HUES6 (cell line): Measurements from ENCODE around the gene RBP3.

Experiments
- H3K27ac ChIP-seq: 2 replicates; pipeline ENCODE4 v1.7.0; 2013; ENCODE audit warnings: low read depth, mild to moderate bottlenecking, low read length, inconsistent platforms
- H3K27me3 ChIP-seq: 2 replicates; pipeline ENCODE4 v1.6.1; 2013; ENCODE audit warnings: low read length; ENCODE audit not compliant: control insufficient read depth, insufficient read depth
- H3K36me3 ChIP-seq: 2 replicates; pipeline ENCODE4 v1.6.1; 2013; ENCODE audit warnings: low read length; ENCODE audit not compliant: control insufficient read depth, insufficient read depth
- H3K4me1 ChIP-seq: 2 replicates; pipeline ENCODE4 v1.6.1; 2013; ENCODE audit warnings: low read length; ENCODE audit not compliant: control insufficient read depth, insufficient read depth
- H3K4me3 ChIP-seq: 2 replicates; pipeline ENCODE4 v1.5.1; 2013; ENCODE audit warnings: low read depth, low read length
- H3K9ac ChIP-seq: one replicate; pipeline ENCODE4 v1.6.1; 2013; ENCODE audit warnings: mild to moderate bottlenecking, low read length
- H3K9me3 ChIP-seq: 2 replicates; pipeline ENCODE4 v1.6.1; 2013; ENCODE audit warnings: low read depth, low read length; ENCODE audit not compliant: control insufficient read depth, insufficient read depth

RBP3 gene

DNA sequence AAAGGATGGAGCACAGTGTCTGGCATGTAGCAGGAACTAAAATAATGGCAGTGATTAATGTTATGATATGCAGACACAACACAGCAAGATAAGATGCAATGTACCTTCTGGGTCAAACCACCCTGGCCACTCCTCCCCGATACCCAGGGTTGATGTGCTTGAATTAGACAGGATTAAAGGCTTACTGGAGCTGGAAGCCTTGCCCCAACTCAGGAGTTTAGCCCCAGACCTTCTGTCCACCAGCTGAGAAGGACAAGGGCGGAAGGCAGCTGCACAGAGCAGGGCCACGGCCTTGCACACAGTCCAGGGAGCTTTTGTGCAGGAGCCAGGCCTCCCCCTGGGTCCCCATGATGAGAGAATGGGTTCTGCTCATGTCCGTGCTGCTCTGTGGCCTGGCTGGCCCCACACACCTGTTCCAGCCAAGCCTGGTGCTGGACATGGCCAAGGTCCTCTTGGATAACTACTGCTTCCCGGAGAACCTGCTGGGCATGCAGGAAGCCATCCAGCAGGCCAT is at the start of gene RBP3:
RBP3 (plus strand) TSS at position 226 of the 514 bp plus-strand sequence; CDS start at position 348, 122 bp downstream.
- Histone ChIP-seq H3K27me3 (no peaks in the 10 kb centered on the region), H3K9ac (no peak within 1 kb of the TSS), H3K36me3 (no peaks in the 10 kb centered on the region), H3K4me3 (no peak within 1 kb of the TSS), H3K4me1 (no peaks in the 10 kb centered on the region; the same call in 1 of the 2 replicates), H3K9me3 (no peaks in the 10 kb centered on the region), H3K27ac (no peak within 1 kb of the TSS)

DNA sequence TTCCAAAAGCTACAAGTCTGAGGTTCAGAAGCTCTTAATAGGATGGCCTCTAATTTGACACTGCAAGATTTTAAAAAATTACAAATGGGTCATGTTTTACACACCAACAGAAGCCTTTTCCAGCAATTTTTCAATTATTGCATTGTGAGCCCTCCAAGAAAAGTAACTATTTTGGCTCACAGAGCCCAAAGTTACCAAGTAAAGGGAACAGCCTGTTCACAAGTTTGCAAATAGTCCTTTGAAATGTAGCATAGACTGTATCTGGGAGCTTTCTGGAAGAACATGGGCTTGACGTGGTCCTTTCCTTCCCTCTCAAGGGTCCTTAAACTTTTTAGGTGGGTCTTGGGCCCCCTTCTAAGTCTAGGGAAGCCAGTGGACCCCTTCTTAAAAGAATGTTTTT is 49.4 kb upstream of the RBP3 start:
- Histone ChIP-seq H3K4me3 (no peak overlapping the region), H3K27me3 (peaks cover 69% of the 10 kb centered on the region), H3K4me1 (peaks cover 3% of the 10 kb centered on the region; the same call in 1 of the 2 replicates), H3K9ac (no peak overlapping the region), H3K36me3 (no peaks in the 10 kb centered on the region), H3K27ac (no peak overlapping the region), H3K9me3 (no peaks in the 10 kb centered on the region)

DNA sequence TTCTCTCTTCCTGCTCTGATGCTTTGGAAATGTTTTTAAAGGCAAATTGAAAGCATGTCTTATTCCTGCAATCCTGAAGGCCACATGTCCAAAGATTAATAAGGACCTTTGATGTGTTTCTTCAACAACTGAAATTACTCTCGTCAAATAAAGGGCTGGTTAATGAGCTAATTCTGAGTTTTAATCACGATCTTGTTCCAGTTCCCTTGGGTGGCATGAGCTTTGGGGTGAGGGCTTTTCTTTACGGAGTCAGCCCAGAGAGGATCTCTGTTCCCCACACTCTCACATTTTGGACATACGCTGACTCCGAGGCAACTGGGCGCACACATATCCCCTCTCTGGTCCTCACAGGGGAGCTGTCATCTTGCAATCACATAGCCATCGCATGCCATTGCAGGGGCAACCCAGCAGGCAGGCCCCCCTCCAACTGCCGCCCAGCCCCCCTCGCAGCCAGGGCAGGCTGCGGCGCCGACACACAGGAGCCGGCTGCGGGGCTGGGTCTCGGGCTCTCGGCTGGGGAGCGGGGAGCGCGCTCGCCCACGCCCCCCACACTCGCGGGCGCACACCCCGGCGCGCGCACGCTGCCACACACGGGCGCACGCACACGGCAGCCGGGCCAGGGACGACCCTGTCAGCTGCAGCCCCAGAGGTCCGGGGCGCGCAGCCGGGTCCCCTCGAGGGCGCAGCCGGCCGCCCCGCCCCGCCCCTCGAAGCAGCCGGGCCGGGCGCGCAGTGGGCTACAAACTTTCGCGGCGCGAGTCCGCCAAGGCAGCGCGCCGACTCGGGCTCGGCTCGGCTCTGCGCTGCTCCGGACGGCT is 48.3 kb upstream of the RBP3 start, which contains the start of gene GDF10:
GDF10 (plus strand) TSS at position 587 of the 818 bp plus-strand sequence. CDS start 455 bp downstream, outside the sequence.
- peak within 1 kb of the TSS; percentile 28 for H3K9ac ChIP-seq
- H3K4me3 ChIP-seq = peak within 1 kb of the TSS; percentile 68
- H3K27ac ChIP-seq = no peak within 1 kb of the TSS

DNA sequence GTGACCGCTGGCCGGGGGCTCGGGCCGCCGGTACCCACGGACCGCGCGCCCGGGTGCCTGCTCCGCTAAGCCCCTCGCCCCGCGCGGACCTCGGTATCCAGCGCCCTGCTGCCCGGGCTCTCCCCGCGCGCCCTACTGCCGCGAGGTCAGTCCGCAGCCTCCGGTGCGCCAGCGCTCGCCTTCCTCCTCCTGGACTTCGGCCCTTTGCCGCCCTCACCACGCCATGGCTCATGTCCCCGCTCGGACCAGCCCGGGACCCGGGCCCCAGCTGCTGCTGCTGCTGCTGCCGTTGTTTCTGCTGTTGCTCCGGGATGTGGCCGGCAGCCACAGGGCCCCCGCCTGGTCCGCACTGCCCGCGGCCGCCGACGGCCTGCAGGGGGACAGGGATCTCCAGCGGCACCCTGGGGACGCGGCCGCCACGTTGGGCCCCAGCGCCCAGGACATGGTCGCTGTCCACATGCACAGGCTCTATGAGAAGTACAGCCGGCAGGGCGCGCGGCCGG is 47.7 kb upstream of the RBP3 start:
- Histone ChIP-seq H3K9ac (peak overlapping the region; percentile 28), H3K4me1 (peaks cover 8% of the 10 kb centered on the region; the same call in 1 of the 2 replicates), H3K27me3 (peaks cover 76% of the 10 kb centered on the region)

More for the DNA sequence above, 48.3 kb upstream of the RBP3 start, which contains the start of gene GDF10:
- H3K36me3 ChIP-seq = no peaks in the 10 kb centered on the region
- H3K9me3 ChIP-seq = no peaks in the 10 kb centered on the region
- peaks cover 76% of the 10 kb centered on the region for H3K27me3 ChIP-seq
- H3K4me1 ChIP-seq = peaks cover 5% of the 10 kb centered on the region; the same call in 1 of the 2 replicates

DNA sequence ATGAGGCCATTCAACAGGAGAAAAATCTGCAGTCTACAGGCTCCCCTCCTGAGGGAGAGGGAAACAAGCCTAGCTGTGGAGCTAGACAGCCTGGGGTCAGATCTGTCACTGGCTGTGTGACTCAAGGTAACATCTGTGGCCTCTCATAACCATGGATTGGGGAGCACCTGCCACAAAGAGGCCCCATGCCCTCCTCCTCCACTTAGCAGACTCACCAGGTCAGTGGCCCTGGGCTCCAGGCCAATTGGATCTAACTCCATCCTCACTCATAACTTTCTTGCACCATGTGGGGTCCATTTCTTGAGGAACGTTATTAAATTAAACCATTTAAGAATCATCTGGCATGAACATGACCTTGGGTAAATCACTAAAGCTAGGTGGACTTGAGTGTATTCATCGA is 46.3 kb upstream of the RBP3 start:
- Histone ChIP-seq H3K9ac (no peak overlapping the region), H3K4me1 (peaks cover 8% of the 10 kb centered on the region; the same call in 1 of the 2 replicates), H3K27me3 (peaks cover 71% of the 10 kb centered on the region), H3K27ac (no peak overlapping the region), H3K36me3 (no peaks in the 10 kb centered on the region), H3K4me3 (no peak overlapping the region), H3K9me3 (no peaks in the 10 kb centered on the region)

More for the DNA sequence above, 47.7 kb upstream of the RBP3 start:
- H3K9me3 ChIP-seq = no peaks in the 10 kb centered on the region
- no peak overlapping the region for H3K27ac ChIP-seq
- no peaks in the 10 kb centered on the region for H3K36me3 ChIP-seq
- peak overlapping the region; percentile 68 for H3K4me3 ChIP-seq

DNA sequence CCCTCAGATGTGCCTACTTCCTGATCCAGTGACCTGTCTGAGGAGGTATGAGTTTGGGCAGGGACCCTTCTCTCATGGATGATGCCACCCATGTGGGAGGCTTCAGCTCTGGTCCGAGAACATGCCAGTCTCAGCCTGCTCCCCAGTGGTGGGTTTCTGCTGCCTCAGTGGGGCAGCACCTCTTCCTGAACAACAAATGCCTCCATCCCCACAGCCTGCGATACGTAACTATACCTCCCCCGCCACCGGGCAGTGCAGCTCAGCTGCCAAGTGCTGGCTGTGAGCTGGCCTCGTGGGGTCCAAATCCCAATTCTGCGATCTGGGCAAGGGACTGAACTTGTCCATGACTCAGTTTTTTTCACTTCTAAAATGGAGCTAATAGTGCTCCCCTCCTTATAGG is 45.1 kb upstream of the RBP3 start:
- peaks cover 15% of the 10 kb centered on the region for H3K4me1 ChIP-seq
- peaks cover 60% of the 10 kb centered on the region for H3K27me3 ChIP-seq
- no peaks in the 10 kb centered on the region for H3K9me3 ChIP-seq
- H3K9ac ChIP-seq = no peak overlapping the region
- no peak overlapping the region for H3K27ac ChIP-seq
- H3K4me3 ChIP-seq = no peak overlapping the region
- no peaks in the 10 kb centered on the region for H3K36me3 ChIP-seq

DNA sequence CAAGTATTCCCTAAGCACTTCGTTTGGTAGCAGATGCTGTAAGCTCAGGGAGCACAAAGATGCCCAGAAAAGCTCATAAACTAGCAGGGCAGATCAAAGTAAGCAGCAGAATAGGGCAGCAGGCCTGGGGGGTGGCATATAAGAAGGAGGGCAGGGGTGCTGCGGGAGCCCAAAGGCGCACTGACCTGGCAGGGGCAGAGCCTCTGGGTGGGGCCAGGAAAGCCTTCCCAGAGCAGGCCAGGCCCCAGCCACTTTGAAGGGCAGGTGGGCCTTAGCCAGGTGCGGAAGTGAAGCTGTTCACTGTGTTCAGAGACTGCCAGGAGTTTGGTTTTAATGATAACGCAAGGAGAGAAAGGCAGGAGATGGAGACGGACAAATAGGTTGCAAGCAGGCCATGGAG is 44.3 kb upstream of the RBP3 start:
- Histone ChIP-seq H3K9me3 (no peaks in the 10 kb centered on the region), H3K9ac (no peak overlapping the region), H3K4me3 (no peak overlapping the region), H3K4me1 (peaks cover 22% of the 10 kb centered on the region), H3K27ac (no peak overlapping the region), H3K36me3 (no peaks in the 10 kb centered on the region), H3K27me3 (peaks cover 55% of the 10 kb centered on the region)

DNA sequence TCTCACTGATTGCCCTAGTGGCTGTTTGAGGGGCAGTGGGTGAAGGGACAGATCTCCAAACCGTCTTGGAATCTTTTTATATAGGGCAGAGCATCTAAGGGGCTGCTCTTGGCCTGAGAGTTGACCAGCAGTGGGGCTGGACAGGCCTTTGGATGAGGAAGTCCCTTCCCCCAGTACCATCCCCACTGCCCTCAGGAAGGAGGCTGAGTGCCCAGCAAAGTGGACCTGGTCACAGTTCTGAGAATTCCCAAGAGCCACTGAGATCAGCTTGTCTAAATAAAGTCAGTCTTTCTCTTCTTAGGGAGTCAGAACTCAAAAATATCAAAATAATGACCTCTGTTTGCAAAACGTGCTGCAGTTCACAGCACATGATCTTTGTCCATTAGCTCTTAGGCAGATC is 42.6 kb upstream of the RBP3 start:
- Histone ChIP-seq H3K27ac (no peak overlapping the region), H3K4me3 (no peak overlapping the region), H3K27me3 (peaks cover 38% of the 10 kb centered on the region), H3K9ac (no peak overlapping the region), H3K4me1 (peaks cover 24% of the 10 kb centered on the region), H3K36me3 (no peaks in the 10 kb centered on the region), H3K9me3 (no peaks in the 10 kb centered on the region)

DNA sequence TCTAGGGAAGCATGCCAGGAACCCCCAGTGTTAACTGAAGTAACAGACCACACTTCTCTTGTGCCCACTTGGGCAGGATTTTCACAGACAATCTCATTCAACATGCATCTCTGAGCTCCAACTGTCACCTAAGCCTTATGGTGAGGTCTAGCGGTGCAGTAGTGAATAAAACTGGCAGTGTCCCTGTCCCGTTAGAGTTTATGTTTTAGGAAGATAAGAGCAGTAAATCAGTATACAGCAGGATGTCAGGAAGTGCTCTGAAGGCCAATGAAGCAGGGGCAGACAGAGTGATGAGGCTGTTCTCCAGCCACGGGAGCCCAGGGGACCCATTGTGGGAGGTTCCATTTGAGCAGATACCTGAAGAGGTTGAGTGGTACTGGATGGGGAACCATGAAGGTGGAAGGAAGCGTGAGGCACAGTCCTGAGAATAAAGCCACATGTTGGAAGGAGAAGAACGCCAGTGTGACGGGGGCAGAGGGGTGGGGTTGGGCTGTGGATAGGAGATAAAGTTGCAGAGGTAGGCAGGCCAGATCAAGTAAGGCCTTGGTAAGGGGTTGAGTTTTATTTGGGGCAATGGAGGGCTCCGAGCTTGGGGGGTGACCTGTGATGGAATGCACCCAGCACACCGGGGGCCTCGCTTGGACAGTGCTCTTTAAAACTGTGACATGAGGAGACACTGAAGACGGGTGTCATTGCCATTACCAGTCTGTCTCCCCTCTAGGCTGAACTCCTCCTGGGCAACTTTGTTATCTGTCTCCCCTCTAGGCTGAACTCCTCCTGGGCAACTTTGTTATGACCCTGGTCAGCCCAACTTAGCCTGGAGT is 41.6 kb upstream of the RBP3 start:
- Histone ChIP-seq H3K4me1 (peaks cover 21% of the 10 kb centered on the region), H3K27me3 (peaks cover 34% of the 10 kb centered on the region), H3K9ac (no peak overlapping the region), H3K9me3 (no peaks in the 10 kb centered on the region), H3K27ac (no peak overlapping the region), H3K4me3 (no peak overlapping the region), H3K36me3 (no peaks in the 10 kb centered on the region)

DNA sequence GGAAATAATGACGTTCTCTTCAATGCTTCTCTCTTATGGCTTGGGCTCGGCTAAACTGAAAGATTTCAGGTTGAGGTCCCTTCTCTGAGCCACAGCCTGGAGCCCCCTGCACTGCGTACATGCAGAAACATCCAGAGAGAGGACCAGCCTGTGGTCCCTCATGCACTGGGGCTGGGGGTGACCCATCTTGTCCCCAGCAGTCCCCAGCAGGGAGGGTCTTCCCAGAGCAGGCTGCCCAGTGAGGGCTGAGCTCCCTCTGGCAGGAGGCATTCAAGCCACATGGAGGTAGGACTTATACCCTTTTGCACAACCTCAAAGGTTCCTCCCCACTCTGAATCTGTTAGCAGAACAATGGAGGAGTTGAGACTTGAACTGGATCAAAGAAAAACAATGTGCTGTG is 40.8 kb upstream of the RBP3 start:
- Histone ChIP-seq H3K9ac (no peak overlapping the region), H3K36me3 (no peaks in the 10 kb centered on the region), H3K9me3 (no peaks in the 10 kb centered on the region), H3K27me3 (peaks cover 26% of the 10 kb centered on the region), H3K4me1 (peaks cover 21% of the 10 kb centered on the region), H3K4me3 (no peak overlapping the region), H3K27ac (no peak overlapping the region)
